ENCODE measurements around the gene ARFGAP2.

The ARFGAP2 gene

GRCh38 chr11:47171856-47172255, 4.8 kb downstream of the ARFGAP2 start:
- DNase-seq (ENCODE audit: low spot score) (no peak), FAIRE-seq (no peak)

- FAIRE-seq (no peak), DNase-seq (ENCODE audit: low spot score) (no peak)
These were observed 5.4 kb downstream of the ARFGAP2 start for GRCh38 chr11:47171061-47171838.

- DNase-seq (ENCODE audit: low spot score): no peak
- no peak for FAIRE-seq
These were observed 10.3 kb downstream of the ARFGAP2 start for GRCh38 chr11:47166368-47166767.

GRCh38 chr11:47165253-47165840, 11.3 kb downstream of the ARFGAP2 start:
- FAIRE-seq: no peak
- DNase-seq (ENCODE audit: low spot score): no peak

- DNase-seq (ENCODE audit: low spot score): no peak
- no peak for FAIRE-seq
These were observed 12.4 kb downstream of the ARFGAP2 start for GRCh38 chr11:47164321-47164720.

GRCh38 chr11:47163898-47164297, 12.8 kb downstream of the ARFGAP2 start:
- no peak for DNase-seq (ENCODE audit: low spot score)
- no peak for FAIRE-seq

GRCh38 chr11:47163193-47163592, 13.5 kb downstream of the ARFGAP2 start:
- FAIRE-seq: no peak

GRCh38 chr11:47162426-47162825, 14.3 kb downstream of the ARFGAP2 start:
- DNase-seq (ENCODE audit: low spot score) (no peak), FAIRE-seq (no peak)

More at GRCh38 chr11:47163193-47163592, 13.5 kb downstream of the ARFGAP2 start:
- DNase-seq (ENCODE audit: low spot score): no peak

- FAIRE-seq (no peak), DNase-seq (ENCODE audit: low spot score) (no peak)
These were observed 14.8 kb downstream of the ARFGAP2 start for GRCh38 chr11:47161890-47162289.

GRCh38 chr11:47161134-47161854, 15.4 kb downstream of the ARFGAP2 start:
- FAIRE-seq: no peak
- DNase-seq (ENCODE audit: low spot score): peak; percentile 79

GRCh38 chr11:47160753-47161133, 15.9 kb downstream of the ARFGAP2 start:
- FAIRE-seq (no peak), DNase-seq (ENCODE audit: low spot score) (no peak)

- FAIRE-seq (no peak), DNase-seq (ENCODE audit: low spot score) (no peak)
These were observed 18.4 kb downstream of the ARFGAP2 start for GRCh38 chr11:47158242-47158641.

- DNase-seq (ENCODE audit: low spot score) (no peak), FAIRE-seq (no peak)
These were observed 18.9 kb downstream of the ARFGAP2 start for GRCh38 chr11:47157805-47158204.

GRCh38 chr11:47156951-47157350, 19.7 kb downstream of the ARFGAP2 start:
- DNase-seq (ENCODE audit: low spot score) (no peak), FAIRE-seq (no peak)

- FAIRE-seq (no peak), DNase-seq (ENCODE audit: low spot score) (no peak)
These were observed 20.3 kb downstream of the ARFGAP2 start for GRCh38 chr11:47156333-47156732.

- no peak for DNase-seq (ENCODE audit: low spot score)
- no peak for FAIRE-seq
These were observed 20.8 kb downstream of the ARFGAP2 start for GRCh38 chr11:47155879-47156278.

- DNase-seq (ENCODE audit: low spot score) (no peak), FAIRE-seq (no peak)
These were observed 21.8 kb downstream of the ARFGAP2 start for GRCh38 chr11:47154616-47155570.

GRCh38 chr11:47152953-47153950, 23.4 kb downstream of the ARFGAP2 start:
- FAIRE-seq (no peak), DNase-seq (ENCODE audit: low spot score) (peak; percentile 79)

- FAIRE-seq: no peak
These were observed 24.3 kb downstream of the ARFGAP2 start for GRCh38 chr11:47152126-47152952.

More at GRCh38 chr11:47152126-47152952, 24.3 kb downstream of the ARFGAP2 start:
- no peak for DNase-seq (ENCODE audit: low spot score)
